Measurements from ENCODE around the gene SNED1.

GRCh38 chr2:240955306-240956170 lies 42.9 kb upstream of the SNED1 start:
- TF ChIP-seq CTCF (conservative IDR thresholded peaks at IDR 0.05; ENCODE audit: low read depth in 2 of 2), result no peak
- no peak for TF ChIP-seq EZH2 (IDR thresholded peaks at IDR 0.05; ENCODE audit: low read depth, unreplicated experiment)

All from GM23338 (cell line).